ENCODE data around the gene ZCCHC14.

DNA sequence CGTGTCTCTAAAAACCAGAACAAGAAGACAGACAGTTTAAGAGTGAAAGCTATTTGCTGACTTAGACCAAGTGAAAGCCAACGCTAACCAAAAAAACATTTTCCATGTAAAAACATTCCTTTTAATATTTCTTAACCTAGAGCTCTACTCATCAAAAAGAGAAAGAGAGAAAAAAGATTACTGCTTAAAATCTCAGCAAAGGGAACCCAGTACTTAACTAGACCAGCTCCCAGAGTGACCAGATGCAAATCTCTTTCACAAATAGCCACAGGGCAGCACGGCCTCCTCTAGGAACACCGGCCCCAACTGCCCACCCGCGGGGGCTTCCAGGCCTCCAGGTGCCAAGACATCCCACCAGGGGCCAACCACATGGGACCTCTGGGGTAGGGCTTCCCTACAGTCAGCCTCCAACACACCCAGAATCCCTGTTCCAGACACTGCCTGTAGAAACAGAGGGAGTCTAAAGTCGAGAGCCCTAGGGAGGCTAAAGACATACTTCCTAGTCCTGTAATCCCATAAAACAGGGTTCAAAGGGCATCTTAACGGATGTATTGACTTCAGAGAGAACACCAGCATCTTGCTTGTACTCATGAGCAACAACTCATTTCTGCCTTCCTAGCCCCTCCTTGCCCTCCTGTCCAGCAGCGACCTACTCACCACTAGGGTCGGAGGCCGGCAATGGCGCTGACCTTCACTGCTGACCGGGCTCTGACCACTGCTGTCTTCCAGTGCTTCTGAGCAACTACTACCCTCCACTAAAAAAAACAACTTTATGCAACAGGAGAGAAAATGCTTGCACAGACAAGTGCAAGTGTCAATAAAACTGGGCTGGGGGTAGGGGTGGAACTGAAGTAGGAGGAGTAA lies 21.3 kb downstream of the ZCCHC14 start:
- TF ChIP-seq, protein P1, sequence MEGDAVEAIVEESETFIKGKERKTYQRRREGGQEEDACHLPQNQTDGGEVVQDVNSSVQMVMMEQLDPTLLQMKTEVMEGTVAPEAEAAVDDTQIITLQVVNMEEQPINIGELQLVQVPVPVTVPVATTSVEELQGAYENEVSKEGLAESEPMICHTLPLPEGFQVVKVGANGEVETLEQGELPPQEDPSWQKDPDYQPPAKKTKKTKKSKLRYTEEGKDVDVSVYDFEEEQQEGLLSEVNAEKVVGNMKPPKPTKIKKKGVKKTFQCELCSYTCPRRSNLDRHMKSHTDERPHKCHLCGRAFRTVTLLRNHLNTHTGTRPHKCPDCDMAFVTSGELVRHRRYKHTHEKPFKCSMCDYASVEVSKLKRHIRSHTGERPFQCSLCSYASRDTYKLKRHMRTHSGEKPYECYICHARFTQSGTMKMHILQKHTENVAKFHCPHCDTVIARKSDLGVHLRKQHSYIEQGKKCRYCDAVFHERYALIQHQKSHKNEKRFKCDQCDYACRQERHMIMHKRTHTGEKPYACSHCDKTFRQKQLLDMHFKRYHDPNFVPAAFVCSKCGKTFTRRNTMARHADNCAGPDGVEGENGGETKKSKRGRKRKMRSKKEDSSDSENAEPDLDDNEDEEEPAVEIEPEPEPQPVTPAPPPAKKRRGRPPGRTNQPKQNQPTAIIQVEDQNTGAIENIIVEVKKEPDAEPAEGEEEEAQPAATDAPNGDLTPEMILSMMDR (IDR thresholded peaks at IDR 0.05), result no peak
- no peak for TF ChIP-seq EZH2 (IDR thresholded peaks at IDR 0.05; ENCODE audit: borderline replicate concordance, insufficient read depth, low read depth, low read length, poor library complexity, severe bottlenecking)

All from B cell (primary cell).